Skin of body (tissue), 2 donors: Measurements from ENCODE around the gene FAM210B. TPM values are rescaled to one million over a fixed set of nuclear protein-coding genes. Genes with fewer than 3 reads are reported as not detected.
"Not testable (repeated sequence)": the region's sequence is repeated elsewhere in the genome, so short reads cannot be mapped to it uniquely, and the experiment has no call there.

ENCODE experiments used
- DNase-seq: peaks from one replicate; lab custom pipeline; 2025; lab: John Stamatoyannopoulos, UW
- total RNA-seq: library from RNA; depleted of rRNA; stranded (reverse); fragments of >200 nt; gene quantifications from one replicate; pipeline ENCODE4 v1.2.3, GENCODE V29; 2014

FAM210B gene
- total RNA-seq, 1 donor from 2014 or later, result 39.7 TPM

DNA sequence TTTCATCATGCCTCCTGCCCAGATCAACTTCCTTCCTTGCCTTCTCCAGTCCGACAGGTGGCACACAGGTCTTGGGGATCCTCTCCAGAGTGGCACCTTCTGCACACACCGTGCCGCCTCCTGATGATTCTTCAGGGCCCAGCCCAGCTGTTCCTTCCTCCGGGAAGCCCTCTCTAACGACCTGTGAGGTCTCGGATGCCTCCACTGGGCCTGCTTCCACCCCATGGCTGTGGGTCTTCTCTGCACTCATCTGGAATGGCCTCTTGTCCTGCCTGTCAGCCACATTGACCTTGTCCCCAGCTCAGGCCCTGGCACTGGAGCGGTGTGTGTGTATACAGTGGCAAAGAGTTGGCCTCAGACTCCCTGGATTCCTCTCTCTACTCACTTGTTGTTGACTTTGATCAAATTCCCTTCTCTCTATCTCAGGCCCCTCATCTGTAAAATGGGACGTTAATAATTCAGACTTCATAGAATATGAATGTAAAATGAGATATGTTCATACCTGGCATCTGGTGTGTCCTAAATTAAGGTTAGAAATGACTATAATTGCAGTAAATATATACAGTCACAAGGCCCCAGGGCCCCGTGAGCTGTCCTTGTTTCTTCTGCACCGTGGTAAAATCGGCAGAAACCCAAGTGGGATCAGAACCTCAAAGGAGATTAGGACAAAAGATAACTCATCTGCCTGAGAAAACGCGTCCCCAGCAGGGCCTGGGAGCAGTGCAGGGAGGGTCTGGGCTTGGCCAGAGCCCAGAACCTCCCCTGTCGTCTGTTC is 1.5 kb downstream of the FAM210B start:
- DNase-seq, result no peak

DNA sequence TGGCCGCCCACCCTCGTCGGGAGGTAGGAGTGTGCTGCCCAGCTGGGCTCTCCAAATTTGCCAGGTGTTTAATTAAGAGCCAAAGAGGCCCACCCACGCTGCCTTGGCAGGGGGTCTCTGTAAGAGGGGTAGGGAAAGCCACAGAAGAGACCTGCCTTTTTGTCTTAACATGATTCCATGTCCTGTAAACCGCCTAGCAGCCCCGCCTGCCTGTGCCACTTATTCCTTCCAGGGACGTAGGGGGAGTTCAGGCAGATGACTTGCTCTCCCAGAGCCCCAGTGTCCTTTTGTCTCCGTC is 2.1 kb downstream of the FAM210B start:
- no peak for DNase-seq

GRCh38 chr20:56361900-56362299 is 3.1 kb downstream of the FAM210B start:
- no peak for DNase-seq

- DNase-seq, result no peak
These were observed 4.1 kb downstream of the FAM210B start for GRCh38 chr20:56362833-56363413.

- DNase-seq, result no peak
These were observed 4.7 kb downstream of the FAM210B start for GRCh38 chr20:56363491-56363890.

- no peak for DNase-seq
These were observed 9.8 kb downstream of the FAM210B start for GRCh38 chr20:56368351-56369134.

DNA sequence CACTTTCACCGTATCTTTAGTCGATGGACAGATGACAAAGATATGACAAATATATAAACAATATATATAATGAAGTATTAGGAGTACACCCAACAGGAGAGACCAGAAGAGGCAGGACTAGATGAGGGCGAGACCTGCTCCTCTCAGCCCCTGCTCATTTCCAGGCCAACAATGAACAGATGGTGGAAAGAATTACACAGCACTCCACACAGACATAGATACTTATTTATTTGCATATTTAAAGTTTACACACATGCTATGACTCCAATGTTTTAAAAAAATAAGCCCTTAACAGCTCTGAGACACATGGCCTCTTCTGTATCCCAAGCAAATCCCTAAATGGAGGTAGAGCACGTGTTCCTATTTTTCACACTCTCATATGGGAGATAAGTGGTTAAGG is 10.4 kb downstream of the FAM210B start:
- DNase-seq, result no peak

DNA sequence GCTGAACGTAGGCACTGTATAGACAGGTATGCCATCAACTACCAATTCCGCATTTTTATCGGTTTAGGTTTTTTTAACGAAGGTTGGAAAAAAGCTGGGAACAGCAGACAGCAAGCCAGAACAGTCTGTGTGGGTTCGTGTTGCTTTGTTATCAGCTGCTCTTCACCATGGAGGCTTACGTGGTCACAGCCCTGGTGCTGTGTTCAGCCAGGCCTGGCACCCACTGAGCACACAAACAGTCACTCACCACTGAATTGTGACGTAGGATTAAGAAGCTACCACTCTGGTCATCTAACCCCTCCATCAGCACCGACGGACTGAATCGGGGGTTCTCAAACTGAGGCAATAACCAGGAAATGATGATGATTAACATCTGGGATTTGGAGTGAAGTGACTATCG is 13.2 kb downstream of the FAM210B start:
- DNase-seq, result no peak

- DNase-seq, result no peak
These were observed 14.1 kb downstream of the FAM210B start for GRCh38 chr20:56372850-56373249.

DNA sequence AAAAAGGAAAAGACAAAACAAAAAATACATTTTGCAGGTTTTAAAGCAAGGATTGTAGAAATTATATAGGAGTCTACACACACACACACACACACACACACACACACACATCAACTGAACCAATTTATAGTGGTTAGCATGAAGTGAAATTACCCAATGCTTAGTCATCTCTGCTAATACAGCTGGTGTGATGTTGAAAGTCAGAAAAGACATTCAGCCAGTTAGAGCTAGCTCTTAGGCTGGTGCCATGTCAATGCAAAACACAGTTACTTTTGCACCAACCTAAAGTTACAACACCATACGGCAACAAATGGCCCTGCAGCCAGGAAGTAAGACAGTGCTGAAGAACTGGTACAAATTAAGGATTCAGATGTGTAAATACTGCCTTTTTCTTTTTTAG is 15.2 kb downstream of the FAM210B start:
- no peak for DNase-seq

- no peak for DNase-seq
These were observed 17.6 kb downstream of the FAM210B start for GRCh38 chr20:56376331-56376730.

DNA sequence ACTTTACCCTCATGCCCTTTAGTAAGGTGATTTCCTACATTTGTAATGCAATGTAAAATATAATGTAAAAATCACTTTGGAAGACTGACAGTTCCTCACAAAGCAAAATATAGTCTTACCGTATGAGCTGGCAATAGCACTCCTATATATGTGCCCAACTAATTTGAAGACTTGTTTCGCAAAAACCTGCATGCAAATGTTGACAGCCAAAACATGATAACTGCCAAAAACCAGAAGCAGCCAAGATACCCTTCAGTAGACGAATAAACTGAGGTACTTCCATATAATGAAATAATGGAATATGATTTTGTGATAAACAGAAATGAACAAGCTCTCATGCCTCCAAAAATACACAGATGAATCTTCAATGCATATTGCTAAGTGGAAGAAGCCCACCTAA is 19.6 kb downstream of the FAM210B start:
- no peak for DNase-seq

DNA sequence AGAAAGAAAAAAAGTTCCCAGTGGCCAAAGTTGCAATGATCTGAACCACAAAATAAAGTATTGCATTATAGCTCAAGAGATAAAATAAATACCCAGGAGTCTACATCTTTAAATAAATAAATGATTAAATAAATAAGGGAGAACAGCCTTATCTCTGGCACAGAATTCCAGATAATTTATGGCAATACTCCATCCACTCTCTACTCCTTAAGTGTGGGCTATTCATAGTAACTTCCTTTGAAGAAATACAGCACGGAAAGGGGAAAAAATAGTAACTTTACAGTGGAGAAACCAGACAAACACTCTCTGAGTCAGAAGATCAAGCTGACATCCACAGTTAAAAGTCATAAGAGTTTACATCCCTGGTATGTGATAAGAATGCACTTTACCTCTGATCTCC is 21.6 kb downstream of the FAM210B start:
- no peak for DNase-seq

- DNase-seq, result no peak
These were observed 22.7 kb downstream of the FAM210B start for GRCh38 chr20:56381501-56381900.

GRCh38 chr20:56382696-56383095 is 23.9 kb downstream of the FAM210B start:
- no peak for DNase-seq

DNA sequence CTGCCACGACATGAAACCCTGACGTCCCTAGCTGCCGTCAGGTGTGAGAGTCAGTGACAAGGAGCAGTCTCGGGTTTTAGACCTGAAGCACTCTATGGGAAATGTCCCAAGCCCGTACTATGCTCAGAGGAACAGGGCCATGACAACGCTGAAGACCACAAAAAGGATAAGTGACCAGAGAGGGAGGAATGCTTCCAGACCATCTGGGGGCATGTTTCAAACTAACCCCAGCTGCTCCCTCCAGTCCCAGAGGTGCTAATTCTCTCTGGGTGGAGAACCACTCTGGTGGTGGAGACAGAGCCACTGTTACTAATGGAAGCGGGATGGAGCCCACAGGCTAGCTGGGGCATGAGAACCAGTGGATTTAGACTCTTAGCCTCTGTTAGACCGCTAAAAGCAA is 24.6 kb downstream of the FAM210B start:
- no peak for DNase-seq

DNA sequence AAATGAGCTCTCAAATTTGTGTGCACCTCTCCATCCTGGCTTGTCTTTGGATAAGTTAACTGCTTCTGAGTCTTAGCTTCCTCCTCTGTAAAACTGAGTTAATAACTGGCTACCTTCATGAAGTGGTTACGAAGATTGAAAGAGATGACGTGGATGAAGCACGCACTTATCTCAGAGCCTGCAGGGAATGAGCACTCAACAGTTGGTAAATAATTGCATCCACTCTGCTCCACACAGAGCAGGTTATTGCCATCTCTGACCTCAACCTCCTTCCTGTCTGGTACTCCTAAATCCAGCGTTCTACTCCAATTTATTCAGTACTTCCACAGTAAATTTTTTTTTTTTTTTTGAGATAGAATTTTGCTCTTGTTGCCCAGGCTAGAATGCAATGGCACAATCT is 26.4 kb downstream of the FAM210B start:
- DNase-seq, result no peak

GRCh38 chr20:56386219-56386618 is 27.4 kb downstream of the FAM210B start:
- no peak for DNase-seq

- no peak for DNase-seq
These were observed 30.1 kb downstream of the FAM210B start for GRCh38 chr20:56388882-56389281.

DNA sequence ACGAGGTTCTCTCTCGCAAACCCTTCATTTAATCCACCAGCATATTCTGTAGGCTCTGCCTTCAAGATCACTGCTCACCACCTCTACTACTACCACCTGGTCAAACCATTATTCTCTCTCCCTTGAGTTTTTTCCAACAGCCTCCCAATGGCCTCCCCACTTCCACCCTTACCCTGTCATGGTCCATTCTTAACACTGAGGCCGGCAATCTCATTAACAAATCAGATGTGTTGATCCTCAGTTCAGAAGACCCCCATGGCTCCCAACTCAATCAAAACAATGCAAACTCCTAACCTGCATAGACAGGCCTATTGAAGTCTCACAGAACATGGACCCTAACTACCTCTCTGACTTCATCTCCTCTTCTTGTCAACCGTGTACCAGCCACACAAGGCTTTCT is 31.0 kb downstream of the FAM210B start:
- DNase-seq, result no peak

DNA sequence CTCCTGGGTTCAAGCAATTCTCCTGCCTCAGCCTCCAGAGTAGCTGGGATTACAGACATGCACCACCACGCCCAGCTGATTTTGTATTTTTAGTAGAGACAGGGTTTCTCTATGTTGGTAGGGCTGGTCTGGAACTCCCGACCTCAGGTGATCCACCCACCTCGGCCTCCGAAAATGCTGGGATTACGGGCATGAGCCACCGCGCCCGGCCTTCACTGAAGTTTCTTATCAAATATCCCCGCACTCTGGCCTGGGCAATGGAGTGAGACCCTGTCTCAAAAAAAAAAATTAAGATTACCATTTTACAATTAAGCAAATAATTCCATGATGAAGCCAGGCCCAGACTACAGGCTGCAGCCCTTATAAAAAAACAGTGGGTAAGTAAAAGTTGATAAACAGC is 31.6 kb downstream of the FAM210B start:
- not testable (repeated sequence) for DNase-seq

DNA sequence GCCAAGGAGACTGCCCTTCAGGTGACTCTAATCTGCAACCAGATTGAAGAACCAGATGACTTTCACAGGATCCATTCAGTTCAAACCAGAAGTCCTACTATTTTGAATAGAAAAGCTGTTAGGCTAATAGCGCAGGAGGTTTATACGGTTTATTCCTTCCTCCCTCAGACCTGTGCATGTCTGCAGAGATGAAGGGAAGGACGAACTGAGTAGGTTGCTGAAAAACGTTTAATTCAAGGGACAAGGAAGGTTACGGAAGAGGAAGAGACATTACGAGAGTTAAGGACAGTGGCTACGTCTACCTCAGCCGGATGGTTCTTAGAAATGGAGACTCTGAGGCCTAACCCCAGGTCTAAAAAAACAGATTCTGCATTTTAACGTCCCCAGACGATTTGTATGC is 32.3 kb downstream of the FAM210B start:
- no peak for DNase-seq
